GM21529 (cell line): ENCODE results near the gene AMTN.
"Not testable (repeated sequence)": the region's sequence is repeated elsewhere in the genome, so short reads cannot be mapped to it uniquely, and the experiment has no call there.

Source experiments
- ATAC-seq: cut with Tn5 transposase; IDR thresholded peaks from one replicate; pipeline ENCODE4 v1.9.1; 2021; ENCODE audit not compliant: unreplicated experiment

AMTN gene, protein sequence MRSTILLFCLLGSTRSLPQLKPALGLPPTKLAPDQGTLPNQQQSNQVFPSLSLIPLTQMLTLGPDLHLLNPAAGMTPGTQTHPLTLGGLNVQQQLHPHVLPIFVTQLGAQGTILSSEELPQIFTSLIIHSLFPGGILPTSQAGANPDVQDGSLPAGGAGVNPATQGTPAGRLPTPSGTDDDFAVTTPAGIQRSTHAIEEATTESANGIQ

DNA sequence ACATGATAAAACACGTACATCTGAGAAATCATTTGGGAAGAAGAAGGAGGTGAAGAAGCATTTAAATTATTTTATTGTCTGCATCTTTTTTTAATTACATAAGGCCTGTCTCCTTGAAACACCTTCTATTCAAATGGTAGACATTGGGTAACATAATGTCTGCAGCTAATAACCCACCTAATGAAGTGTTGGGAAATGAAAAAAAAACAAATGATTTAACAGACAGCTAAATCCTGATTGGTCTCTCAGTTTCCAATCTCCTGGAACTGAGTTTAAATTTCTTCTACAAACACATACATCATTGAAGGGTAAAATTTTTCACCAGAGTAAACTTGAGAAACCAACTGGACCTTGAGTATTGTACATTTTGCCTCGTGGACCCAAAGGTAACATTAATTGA lies at the start of gene AMTN:
Gene AMTN, plus strand, starts transcription at position 301 of the 400 bp plus-strand sequence. CDS start 209 bp downstream, outside the sequence.
- ATAC-seq = no peak

DNA sequence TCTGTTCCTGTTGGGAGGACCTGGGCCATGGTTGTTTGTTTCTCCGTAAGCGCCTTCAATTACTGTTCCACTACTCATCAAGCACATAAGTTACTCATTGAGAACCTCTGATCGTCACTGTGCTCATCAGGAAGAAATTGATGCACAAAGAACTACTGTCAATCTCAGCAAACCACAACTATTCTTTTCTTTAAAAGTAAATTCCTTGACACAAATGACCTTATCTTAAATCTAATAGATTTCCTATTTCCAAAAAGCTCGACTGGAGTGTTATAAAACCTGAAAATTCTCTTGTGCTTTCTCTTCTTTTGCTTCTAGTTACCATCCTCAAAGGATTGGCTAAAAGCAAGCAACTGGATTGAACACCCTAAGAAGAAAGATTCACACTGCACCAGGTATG lies 46.5 kb upstream of the AMTN start, which contains the start of gene MUC7:
Gene MUC7, plus strand, starts transcription at position 301 of the 400 bp plus-strand sequence. CDS start 1,825 bp downstream, outside the sequence.
- ATAC-seq = no peak

DNA sequence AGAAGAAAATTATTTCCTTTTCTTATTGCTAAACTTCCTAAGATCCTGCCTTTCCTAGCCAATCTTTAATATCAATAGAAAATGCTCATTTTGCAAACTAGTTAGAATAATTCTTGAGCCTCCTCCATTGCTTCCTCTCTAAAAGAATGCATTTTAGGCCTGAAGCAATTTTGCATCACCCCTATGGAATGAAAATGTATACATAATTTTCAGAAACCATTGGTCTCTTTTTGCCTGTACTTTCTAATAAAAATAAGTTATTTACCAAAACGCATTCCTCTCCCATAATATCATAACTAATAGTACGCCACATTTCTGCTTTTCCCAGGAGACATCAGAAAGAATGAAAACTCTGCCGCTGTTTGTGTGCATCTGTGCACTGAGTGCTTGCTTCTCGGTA lies 44.7 kb upstream of the AMTN start:
- ATAC-seq = no peak

DNA sequence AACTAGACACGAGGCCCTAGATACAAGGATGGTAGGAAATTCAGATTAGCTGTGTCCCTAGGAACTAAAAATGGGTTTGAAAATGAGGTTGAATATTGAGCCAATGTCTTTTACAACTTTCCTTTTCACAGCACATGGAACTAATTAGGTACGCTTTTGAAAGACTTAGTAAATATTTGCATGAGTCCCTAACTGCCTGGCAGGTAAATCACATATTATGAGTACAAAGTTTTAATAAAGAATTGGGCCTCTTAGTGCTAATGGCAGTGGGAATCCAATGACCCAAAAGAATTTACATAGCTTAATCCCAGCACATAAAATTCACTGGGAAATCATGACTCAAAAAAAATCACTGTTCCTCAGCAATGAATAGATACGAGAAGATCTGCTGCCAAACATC lies 29.6 kb upstream of the AMTN start:
- no peak for ATAC-seq

DNA sequence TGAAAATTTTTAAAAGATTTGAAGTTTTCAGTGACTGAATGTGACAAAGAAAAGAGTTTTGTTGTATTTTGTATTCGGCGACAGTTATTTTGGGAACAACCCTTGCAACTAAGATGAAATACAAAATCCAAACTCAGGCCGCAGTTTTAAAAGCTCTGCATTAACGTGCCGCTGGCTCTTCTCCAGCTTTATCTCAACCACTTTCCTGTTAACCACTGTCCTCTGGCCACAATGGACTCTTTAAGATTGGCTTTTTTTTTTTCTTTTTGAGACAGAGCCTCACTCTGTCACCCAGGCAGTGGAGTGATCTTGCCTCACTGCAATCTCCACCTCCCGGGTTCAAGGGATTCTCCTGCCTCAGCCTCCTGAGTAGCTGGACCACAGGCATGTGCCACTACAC lies 22.1 kb upstream of the AMTN start:
- ATAC-seq = no peak

DNA sequence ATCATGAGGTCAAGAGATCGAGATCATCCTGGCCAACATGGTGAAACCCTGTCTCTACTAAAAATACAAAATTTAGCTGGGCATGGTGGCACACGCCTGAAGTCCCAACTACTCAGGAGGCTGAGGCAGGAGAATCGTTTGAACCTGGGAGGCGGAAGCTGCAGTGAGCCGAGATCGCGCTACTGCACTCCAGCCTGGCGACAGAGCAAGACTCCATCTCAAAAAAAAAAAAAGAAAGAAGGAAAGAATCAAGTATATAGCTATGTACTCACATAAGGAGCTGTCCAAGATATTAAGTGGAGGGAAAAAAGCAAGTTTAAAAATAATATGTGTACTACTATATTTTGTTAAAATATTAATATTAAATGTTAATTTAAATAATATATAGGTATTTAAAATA lies 16.5 kb upstream of the AMTN start:
- not testable (repeated sequence) for ATAC-seq

DNA sequence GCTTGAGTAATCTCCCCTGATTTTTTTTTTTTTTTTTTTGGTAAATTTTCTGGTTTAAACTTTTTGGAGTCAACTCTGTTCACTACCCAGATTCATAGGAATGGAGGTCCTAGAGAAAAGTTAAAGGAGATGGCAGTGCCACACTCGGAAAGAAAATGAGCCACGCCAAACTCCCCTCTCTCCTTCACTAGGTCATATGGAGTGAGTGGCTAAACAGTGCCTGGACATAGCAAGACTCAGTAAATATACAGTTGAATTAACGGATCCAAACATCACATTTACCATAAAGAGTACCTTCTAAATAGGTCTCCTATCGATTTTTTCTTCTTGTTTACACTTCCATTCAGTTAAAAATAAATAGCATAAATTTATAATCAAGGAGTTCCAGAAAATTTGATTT lies 13.6 kb upstream of the AMTN start:
- no peak for ATAC-seq

DNA sequence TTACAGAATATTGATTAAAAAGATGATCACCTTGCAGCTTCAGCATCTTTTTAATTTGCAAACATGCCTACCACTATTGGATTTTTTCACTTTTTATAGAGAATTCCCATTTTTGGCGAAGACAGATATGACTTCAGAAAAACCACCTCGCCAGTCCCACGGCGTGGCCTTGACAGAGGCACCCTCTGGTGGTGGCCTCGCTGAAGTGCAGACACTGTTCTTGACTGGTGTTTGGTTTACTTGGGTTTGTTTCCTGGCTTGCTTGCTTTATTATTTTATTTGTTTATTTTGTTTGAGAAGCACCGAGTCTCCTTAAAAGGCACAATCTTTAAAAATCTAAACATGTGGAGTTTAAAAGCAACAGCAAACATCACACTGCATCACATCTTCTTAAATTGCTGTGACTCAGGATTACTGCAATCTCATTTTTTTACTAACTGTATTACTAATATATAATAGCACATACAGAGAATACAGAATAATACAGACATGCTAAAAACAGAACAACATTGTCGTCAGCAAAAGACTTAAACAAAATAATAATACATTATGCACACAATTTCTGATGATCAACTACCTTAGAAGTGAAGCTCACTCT lies 13.1 kb upstream of the AMTN start:
- peak; percentile 94 for ATAC-seq

DNA sequence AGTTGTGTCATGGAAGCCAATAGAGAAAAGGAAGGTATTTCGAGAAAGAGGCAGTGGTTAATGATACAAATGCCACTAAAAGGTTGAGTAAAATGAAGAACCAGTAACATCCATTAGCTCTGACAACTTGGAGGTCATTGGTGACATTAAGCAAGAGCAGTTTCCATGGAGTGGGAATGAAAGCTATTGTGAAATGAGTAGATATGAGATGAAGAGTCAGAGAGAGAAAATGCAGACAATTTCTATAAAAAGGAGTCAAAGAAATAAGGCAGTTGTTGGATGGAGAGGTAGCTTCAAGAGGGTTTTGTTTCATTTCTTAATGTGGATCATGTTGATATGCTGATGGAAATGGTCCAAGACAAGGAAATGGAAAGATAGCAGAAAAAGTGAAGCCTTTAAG lies 9.6 kb upstream of the AMTN start:
- no peak for ATAC-seq

DNA sequence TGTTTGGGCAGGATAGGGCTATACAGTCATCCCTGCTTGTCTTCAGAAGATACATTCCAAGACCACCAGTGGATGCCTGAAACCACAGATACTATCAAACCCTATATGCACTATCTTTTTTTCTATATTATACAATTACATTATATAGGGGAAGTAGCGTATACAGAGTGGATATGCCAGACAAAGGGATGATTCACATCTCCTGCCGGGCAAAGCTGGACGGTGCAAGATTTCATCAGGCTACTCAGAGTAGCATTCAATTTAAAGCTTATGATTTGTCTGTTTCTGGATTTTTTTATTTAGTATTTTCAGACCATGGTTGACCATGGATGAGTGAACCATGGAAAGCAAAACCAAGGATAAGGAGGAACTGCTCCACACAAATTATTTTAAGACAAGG lies 7.0 kb upstream of the AMTN start:
- no peak for ATAC-seq

DNA sequence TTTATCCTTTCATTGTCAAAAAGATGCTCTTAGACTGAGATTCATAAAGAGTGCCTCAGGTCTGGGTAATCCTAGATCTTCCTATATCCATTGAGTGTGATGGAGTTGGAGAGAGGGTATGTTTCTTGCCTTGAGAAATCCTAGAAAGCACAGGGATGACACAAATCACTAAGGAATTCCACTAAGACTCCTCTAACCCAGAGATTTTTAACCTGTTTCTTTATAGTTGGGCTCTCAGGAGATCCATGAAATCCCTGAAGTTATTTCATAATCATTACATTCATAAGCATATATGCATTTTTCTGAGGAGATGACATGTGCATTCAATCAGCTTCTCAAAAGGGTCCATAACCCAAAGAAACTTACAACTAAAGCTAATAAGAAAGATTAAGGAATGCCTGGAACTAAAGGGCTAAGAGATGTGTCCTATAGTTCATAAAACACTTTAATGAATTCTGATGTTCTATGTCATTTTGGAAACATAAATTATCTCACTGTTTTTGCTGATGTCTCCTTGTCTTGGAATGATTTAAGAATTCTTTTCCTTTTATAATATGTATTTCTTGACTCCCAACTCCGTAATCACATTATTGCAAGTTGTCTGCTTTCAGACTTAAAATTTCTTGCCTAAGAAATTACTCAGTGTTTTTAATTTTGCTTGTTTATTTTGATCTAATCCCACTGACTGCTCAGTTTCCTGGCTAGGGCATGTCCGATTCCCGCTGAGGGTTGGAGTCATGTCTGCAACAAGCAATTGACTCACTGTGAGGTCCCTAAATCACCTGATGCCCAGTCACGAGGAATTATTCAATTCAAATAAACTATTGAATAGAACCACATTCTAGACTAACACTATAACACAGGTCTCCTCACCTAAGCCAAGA lies 2.8 kb upstream of the AMTN start:
- no peak for ATAC-seq

DNA sequence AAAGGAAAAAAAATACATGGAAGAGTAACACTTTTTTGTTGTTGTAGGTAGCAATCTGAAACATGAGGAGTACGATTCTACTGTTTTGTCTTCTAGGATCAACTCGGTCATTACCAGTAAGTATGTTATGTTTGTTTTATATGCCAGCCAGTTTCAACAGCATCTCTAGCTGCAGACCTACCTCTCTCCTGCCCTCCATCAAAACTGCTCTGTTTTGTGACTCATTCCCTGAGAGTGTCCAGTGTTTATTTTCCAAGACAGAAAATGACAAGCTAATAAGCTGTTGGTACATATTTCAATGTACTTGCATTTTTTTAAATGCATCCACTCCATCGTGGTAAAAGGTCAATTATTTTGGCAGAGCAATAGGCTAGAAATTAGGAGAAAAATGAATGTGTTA lies 347 bp downstream of the AMTN start:
- no peak for ATAC-seq

DNA sequence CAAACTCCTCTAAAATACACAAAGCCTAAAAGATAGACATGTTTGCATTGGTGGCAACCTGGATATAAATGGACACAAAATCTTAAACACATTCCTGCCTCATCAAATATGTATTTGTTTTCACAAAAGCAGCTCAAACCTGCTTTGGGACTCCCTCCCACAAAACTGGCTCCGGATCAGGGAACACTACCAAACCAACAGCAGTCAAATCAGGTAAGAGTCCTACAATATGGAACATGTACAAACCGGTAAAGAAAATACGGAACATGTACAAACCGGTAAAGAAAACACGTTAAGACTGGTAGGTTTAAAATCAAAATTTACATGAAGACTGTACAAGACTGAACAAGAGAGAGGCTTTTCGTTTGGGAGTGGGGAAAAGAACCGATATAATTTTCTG lies 4.3 kb downstream of the AMTN start:
- no peak for ATAC-seq

DNA sequence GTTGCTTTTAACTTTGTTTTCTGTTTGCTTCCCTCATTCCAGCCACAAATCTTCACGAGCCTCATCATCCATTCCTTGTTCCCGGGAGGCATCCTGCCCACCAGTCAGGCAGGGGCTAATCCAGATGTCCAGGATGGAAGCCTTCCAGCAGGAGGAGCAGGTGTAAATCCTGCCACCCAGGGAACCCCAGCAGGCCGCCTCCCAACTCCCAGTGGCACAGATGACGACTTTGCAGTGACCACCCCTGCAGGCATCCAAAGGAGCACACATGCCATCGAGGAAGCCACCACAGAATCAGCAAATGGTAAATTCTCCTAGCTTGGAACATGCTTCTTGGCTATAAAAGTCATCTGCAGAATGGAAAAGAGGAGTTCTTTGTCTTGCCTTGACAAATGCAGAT lies 12.6 kb downstream of the AMTN start:
- no peak for ATAC-seq

DNA sequence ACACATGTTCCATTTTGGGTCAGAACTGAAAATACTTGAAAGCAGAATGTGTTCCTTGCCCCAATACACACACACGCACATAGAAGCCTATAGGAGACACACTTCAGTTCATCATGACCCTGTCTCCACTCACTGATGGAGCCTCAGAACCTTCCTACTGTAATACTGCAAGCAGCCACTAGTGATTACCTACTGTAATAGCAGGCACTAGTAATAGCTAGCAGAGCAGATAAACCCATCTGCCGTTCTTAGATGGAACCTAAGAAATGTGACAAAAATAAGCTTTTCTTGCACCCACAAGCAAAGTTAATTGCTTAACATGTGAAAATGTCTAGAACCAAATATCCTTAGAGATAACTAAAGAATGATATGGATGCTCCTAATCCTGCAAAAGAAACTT lies 13.6 kb downstream of the AMTN start:
- ATAC-seq = peak; percentile 84

DNA sequence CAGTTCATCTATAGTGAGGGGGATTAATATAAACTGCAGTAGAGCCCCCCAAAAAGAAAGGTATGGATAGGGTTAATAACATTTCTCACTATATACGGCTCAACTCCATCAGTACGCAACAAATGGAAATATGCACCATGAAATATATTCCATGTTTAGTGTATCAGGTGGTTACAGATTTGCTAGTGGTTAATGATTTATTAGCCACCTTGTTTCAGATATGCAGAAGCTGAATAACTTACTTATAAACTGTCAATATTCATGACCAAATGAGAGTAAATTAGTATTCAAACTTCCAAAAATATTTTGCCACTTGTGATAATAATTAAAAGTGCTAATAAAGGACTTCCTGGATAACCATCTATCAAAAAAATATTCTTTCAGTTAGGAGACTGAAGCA lies 14.8 kb downstream of the AMTN start:
- ATAC-seq = no peak

DNA sequence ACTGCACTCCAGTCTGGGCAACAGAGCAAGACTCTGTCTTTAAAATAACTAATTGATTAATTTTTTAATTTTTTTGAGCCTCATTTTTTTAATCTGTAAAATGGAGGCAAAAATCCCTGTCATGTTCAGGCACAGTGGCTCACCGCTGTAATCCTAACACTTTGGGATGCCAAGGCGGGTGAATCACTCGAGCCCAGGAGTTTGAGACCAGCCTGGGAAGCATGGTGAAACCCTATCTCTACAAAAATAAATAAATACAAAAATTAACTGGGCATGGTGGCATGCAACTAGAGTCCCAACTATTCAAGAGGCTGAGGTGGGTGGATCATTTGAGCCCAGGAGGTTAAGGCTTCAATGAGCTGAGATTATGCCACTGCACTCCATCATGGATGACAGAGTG lies 15.4 kb downstream of the AMTN start:
- no peak for ATAC-seq

DNA sequence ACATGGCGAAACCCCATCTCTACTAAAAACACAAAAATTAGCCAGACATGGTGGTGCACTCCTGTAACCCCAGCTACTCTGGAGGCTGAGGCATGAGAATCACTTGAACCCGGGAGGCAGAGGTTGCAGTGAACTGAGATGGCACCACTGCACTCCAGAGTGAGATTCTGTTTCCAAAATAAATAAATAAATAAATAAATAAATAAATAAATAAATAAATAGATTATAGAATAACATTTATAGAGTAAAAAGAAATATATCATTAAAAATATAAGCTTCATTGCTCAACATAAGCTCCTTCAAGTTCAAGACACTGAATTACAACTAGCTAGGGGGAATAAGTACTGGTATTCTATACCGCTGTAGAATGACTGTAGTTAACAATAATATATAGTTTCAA lies 16.5 kb downstream of the AMTN start:
- not testable (repeated sequence) for ATAC-seq

DNA sequence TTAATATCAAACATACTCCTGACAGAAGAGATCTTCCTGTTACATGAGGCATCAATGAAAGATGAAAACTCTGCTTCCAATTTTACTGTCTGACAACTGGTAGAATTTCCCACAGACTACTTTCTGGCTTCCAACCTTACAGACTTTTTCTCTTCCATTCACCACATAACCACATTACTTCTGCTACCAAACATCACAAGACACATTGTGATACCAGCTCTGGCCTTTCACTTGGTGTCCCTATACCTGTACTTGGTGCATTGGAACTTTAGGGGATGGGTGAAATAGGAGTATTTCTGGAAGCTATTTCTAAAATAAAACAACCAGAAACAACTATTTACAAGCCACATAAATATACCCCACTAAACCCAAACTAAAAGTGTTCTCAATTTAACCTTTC lies 20.5 kb downstream of the AMTN start:
- no peak for ATAC-seq

DNA sequence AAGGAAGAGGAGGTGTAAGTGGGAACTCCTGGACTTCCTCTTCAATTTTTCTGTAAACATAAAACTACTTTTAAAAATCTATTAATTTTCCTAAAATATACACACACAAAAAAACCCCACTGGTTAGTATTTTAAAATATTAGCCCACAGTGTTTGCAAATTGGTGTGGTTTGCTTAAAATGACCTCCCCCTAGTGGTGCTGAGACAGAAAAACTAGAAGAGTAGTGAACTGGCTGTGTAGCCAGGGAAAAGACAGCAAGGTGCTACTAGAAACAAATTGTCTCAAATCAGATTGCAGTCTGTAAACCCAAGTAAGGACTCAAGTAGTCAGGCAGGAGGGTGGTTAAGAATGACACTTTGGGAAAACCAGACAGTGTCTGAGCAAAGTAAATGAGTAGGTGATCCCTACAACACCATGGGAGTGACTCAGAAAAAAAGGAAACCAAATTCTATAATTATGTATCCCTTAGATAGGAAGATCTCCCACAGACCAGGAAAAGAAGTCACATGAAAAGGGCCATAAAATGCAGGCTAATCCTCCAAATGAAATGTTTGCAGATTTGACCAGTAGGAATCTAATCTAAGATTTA lies 26.0 kb downstream of the AMTN start:
- no peak for ATAC-seq

DNA sequence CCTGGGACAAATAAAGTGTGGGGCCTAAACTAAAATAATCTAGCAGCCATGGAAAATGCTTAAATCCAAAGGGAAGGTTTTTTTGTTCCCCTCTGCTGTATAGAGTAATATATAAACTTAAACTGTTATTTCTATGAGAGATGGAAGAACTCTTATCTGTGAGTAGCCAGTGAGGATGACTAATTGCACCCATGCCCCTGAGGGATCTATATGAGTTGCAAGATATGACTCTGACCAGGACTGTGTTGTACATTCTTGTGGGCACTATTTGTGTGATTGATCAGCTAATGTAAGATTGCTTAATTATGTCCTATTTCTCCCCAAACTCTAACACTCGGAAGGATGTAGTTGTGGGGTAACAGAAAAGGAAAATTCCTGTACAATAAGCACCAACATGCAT lies 38.5 kb downstream of the AMTN start:
- ATAC-seq = no peak
